ENCODE measurements around the gene STUM.

The STUM gene

DNA sequence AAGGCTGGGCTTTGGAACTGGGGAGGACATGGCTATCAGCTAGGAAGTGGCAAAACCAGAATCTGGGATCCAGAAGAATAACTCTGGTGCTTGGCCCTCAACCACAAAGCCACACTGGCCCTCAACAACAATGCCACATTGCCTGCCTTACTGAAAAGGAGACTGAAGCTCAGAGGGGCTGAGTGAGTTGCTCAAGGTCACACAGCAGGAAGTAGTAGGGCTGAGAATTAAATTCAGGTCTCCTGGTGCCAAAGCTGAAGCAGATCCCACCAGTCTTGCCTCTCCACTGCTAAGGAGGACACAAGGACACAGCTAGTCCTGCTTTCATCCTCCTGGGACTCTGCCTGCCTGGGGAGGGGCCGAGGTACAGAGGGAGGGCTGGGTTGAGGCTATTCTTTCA is 29.4 kb upstream of the STUM start:
- Histone ChIP-seq H2AFZ (ENCODE audit: insufficient read depth, low read length, poor library complexity) (no peak overlapping the region), H4K12ac (ENCODE audit: low read depth, low read length) (no peak overlapping the region), H2BK5ac (ENCODE audit: low read depth, low read length, poor library complexity) (no peak overlapping the region), H3K4me3 (ENCODE audit: low read depth, low read length) (no peak overlapping the region), H3K36me3 (ENCODE audit: control insufficient read depth in 1 of 2, insufficient read depth in 2 of 2, low read length in 2 of 2) (no peaks in the 10 kb centered on the region), H4K91ac (ENCODE audit: low read depth, low read length) (no peak overlapping the region), H3K14ac (ENCODE audit: low read length) (no peak overlapping the region), H3K27me3 (ENCODE audit: insufficient read depth, low read length) (no peaks in the 10 kb centered on the region), H2AK5ac (ENCODE audit: low read length) (no peak overlapping the region), H3K9me3 (ENCODE audit: insufficient read depth, low read depth, low read length) (no peaks in the 10 kb centered on the region), H3K18ac (ENCODE audit: low read length) (no peak overlapping the region), H2BK12ac (ENCODE audit: low read length) (no peak overlapping the region), H3K27ac (ENCODE audit: low read depth, low read length) (no peak overlapping the region), H3K4ac (ENCODE audit: low read depth, low read length) (no peak overlapping the region), H3K4me1 (ENCODE audit: control insufficient read depth in 1 of 2, insufficient read depth in 2 of 2, low read length in 2 of 2) (no peaks in the 10 kb centered on the region), H3K9ac (ENCODE audit: low read length) (no peak overlapping the region), H3K4me2 (ENCODE audit: low read length) (no peak overlapping the region), H3K23ac (ENCODE audit: low read length) (no peak overlapping the region), H4K8ac (ENCODE audit: low read depth, low read length) (no peak overlapping the region), H3K79me2 (ENCODE audit: control insufficient read depth, insufficient read depth, low read length, poor library complexity) (no peaks in the 10 kb centered on the region), H3K79me1 (ENCODE audit: low read length) (no peaks in the 10 kb centered on the region), H2BK120ac (ENCODE audit: insufficient read depth, low read length, poor library complexity) (no peak overlapping the region)
- no peak for DNase-seq
- no CpG with 5 or more reads among the region's 1 CpG for WGBS (ENCODE audit: extremely low coverage, insufficient coverage, insufficient read length)

DNA sequence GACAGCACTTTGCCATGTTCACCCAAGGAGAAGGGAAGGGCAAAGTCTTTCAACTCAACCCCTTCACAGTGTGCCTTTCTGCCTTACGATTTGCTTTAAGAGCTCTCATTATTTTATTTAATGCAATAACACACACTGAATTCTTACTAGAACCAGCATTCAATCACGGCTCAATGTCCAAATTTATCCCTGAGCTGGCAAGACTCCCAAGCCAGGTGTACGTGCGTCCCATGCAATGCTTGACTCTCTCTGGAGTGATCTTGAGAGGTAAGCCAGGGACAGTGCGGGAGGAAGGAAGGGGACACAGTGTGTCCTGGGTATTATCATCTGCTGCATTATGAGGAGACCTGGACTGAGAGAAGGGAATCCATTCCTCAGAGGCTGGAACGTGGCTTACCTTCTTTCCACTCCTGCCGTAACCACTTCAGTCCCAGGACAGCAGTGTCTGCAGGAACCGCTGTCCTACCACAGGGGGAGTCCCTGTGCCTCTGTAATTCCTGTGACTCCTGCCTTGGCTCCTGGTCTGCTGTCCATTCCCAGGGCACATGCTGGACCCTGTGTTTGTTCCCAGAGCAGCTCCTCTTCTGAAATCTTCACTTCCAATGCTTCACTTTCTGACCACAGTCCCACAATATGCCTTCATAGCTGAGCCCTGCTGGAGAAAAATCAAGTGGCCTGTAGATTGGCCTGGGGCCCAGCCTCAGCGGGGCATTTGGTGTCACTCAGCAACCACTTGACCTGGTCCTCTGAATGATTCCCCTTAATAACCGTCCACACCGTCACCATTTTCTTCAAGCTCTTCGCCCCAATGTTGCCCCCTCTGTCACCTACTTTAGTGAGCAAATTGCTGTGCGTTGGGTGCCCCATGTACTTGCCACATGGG is 28.6 kb upstream of the STUM start:
- Histone ChIP-seq H3K4ac (ENCODE audit: low read depth, low read length) (no peak overlapping the region), H3K27me3 (ENCODE audit: insufficient read depth, low read length) (no peaks in the 10 kb centered on the region), H2AK5ac (ENCODE audit: low read length) (no peak overlapping the region), H3K9ac (ENCODE audit: low read length) (no peak overlapping the region), H4K12ac (ENCODE audit: low read depth, low read length) (no peak overlapping the region), H4K8ac (ENCODE audit: low read depth, low read length) (no peak overlapping the region), H2BK12ac (ENCODE audit: low read length) (no peak overlapping the region), H3K14ac (ENCODE audit: low read length) (no peak overlapping the region), H3K36me3 (ENCODE audit: control insufficient read depth in 1 of 2, insufficient read depth in 2 of 2, low read length in 2 of 2) (no peaks in the 10 kb centered on the region), H3K27ac (ENCODE audit: low read depth, low read length) (no peak overlapping the region), H2BK5ac (ENCODE audit: low read depth, low read length, poor library complexity) (no peak overlapping the region), H3K79me1 (ENCODE audit: low read length) (no peaks in the 10 kb centered on the region), H3K23ac (ENCODE audit: low read length) (no peak overlapping the region), H3K79me2 (ENCODE audit: control insufficient read depth, insufficient read depth, low read length, poor library complexity) (no peaks in the 10 kb centered on the region), H2AFZ (ENCODE audit: insufficient read depth, low read length, poor library complexity) (no peak overlapping the region), H3K9me3 (ENCODE audit: insufficient read depth, low read depth, low read length) (no peaks in the 10 kb centered on the region), H2BK120ac (ENCODE audit: insufficient read depth, low read length, poor library complexity) (no peak overlapping the region), H3K18ac (ENCODE audit: low read length) (no peak overlapping the region), H3K4me3 (ENCODE audit: low read depth, low read length) (no peak overlapping the region), H4K91ac (ENCODE audit: low read depth, low read length) (no peak overlapping the region), H3K4me2 (ENCODE audit: low read length) (no peak overlapping the region), H3K4me1 (ENCODE audit: control insufficient read depth in 1 of 2, insufficient read depth in 2 of 2, low read length in 2 of 2) (no peaks in the 10 kb centered on the region)
- DNase-seq, result no peak
- no CpG with 5 or more reads among the region's 13 CpGs for WGBS (ENCODE audit: extremely low coverage, insufficient coverage, insufficient read length)

DNA sequence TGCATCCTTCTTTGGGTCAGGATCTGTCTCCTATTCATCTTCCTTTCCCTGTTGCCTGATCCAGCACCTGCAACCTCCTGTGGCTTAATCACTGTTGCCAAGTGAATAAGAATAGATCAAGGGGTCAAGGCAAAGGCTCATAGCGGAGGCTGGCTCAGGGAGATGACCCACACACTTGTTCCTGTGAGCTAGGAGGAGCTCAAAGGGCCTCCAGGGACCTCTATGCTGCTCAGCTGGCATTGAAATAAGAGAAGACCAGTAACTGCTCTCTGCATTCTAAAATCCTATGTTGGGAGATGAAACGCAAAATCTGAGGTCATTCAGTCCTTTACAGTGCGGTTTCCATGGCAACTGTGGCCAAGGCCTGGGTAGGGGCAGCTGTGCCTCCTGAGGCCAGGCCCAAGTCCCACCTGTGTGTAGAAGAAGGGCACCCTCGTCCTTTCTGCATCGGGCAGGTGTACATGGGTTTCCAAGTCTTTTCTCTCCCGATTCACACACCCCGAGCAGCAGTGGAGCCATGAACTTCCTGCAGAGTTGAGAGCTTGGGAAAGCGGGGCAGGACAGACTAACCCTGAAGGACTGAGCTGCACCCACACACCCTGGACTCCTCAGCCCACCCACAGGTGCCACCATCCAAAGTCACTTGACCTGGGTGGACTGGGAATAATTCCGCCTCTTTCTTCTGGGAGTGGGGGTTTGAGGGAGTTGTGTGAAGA is 27.8 kb upstream of the STUM start:
- Histone ChIP-seq H2AK5ac (ENCODE audit: low read length) (no peak overlapping the region), H3K79me1 (ENCODE audit: low read length) (no peaks in the 10 kb centered on the region), H3K4me2 (ENCODE audit: low read length) (no peak overlapping the region), H4K12ac (ENCODE audit: low read depth, low read length) (no peak overlapping the region), H2BK5ac (ENCODE audit: low read depth, low read length, poor library complexity) (no peak overlapping the region), H3K79me2 (ENCODE audit: control insufficient read depth, insufficient read depth, low read length, poor library complexity) (no peaks in the 10 kb centered on the region), H3K23ac (ENCODE audit: low read length) (no peak overlapping the region), H2BK12ac (ENCODE audit: low read length) (no peak overlapping the region), H4K8ac (ENCODE audit: low read depth, low read length) (no peak overlapping the region), H3K36me3 (ENCODE audit: control insufficient read depth in 1 of 2, insufficient read depth in 2 of 2, low read length in 2 of 2) (no peaks in the 10 kb centered on the region), H4K91ac (ENCODE audit: low read depth, low read length) (no peak overlapping the region), H2BK120ac (ENCODE audit: insufficient read depth, low read length, poor library complexity) (no peak overlapping the region), H2AFZ (ENCODE audit: insufficient read depth, low read length, poor library complexity) (no peak overlapping the region), H3K9me3 (ENCODE audit: insufficient read depth, low read depth, low read length) (no peaks in the 10 kb centered on the region), H3K18ac (ENCODE audit: low read length) (no peak overlapping the region), H3K4ac (ENCODE audit: low read depth, low read length) (no peak overlapping the region), H3K27me3 (ENCODE audit: insufficient read depth, low read length) (no peaks in the 10 kb centered on the region), H3K27ac (ENCODE audit: low read depth, low read length) (no peak overlapping the region), H3K4me3 (ENCODE audit: low read depth, low read length) (no peak overlapping the region), H3K14ac (ENCODE audit: low read length) (no peak overlapping the region), H3K9ac (ENCODE audit: low read length) (no peak overlapping the region), H3K4me1 (ENCODE audit: control insufficient read depth in 1 of 2, insufficient read depth in 2 of 2, low read length in 2 of 2) (no peaks in the 10 kb centered on the region)
- no CpG with 5 or more reads among the region's 9 CpGs for WGBS (ENCODE audit: extremely low coverage, insufficient coverage, insufficient read length)
- no peak for DNase-seq

DNA sequence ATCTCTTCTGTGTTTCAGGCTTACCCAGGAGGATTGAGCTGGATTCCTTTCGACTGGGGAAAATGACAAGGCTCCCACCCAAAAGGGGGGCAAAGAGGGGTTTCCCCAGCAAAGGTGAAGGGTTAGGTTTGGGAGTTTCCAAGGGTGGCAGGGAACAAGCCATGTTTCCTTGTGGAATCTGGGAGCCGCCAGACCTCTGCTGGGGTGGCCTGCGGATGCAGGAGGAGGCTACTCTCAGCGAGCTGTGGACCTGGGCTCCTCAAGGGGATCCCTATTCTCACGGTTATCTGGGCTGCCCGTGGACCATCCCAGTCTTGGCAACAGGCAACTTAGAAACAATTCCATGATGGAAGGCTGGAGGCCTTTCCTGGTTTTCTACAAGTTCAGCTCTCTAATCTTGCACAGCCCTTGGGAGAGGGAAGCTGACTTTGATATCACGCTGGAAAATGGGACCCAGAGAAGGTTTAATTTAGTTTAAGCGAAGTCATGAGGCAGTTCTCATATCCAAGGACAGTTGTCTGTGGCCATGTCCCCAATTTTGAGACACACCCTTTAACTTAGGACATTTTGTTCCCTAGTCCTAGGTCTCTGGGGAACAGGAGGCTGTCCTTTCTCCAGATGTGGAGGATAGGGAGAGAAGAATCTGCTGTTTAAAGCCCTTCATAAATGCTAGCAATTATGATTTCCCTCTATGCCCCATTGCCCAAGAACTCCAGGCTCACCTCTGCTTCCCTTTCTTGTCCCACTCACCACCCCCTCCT is 24.7 kb upstream of the STUM start:
- no peak overlapping the region for H2BK12ac ChIP-seq (ENCODE audit: low read length)
- H3K4me1 ChIP-seq (ENCODE audit: control insufficient read depth in 1 of 2, insufficient read depth in 2 of 2, low read length in 2 of 2), result no peaks in the 10 kb centered on the region
- H3K14ac ChIP-seq (ENCODE audit: low read length), result no peak overlapping the region
- no peak overlapping the region for H4K8ac ChIP-seq (ENCODE audit: low read depth, low read length)
- no peak overlapping the region for H3K9ac ChIP-seq (ENCODE audit: low read length)
- H3K36me3 ChIP-seq (ENCODE audit: control insufficient read depth in 1 of 2, insufficient read depth in 2 of 2, low read length in 2 of 2), result no peaks in the 10 kb centered on the region
- H3K9me3 ChIP-seq (ENCODE audit: insufficient read depth, low read depth, low read length), result no peaks in the 10 kb centered on the region
- H3K4me2 ChIP-seq (ENCODE audit: low read length), result no peak overlapping the region
- H2BK5ac ChIP-seq (ENCODE audit: low read depth, low read length, poor library complexity), result no peak overlapping the region
- H2AK5ac ChIP-seq (ENCODE audit: low read length), result no peak overlapping the region
- no peaks in the 10 kb centered on the region for H3K79me1 ChIP-seq (ENCODE audit: low read length)
- no peaks in the 10 kb centered on the region for H3K27me3 ChIP-seq (ENCODE audit: insufficient read depth, low read length)
- no peak overlapping the region for H3K4ac ChIP-seq (ENCODE audit: low read depth, low read length)
- H3K18ac ChIP-seq (ENCODE audit: low read length), result no peak overlapping the region
- H3K27ac ChIP-seq (ENCODE audit: low read depth, low read length), result no peak overlapping the region
- H3K4me3 ChIP-seq (ENCODE audit: low read depth, low read length), result no peak overlapping the region
- H3K79me2 ChIP-seq (ENCODE audit: control insufficient read depth, insufficient read depth, low read length, poor library complexity), result no peaks in the 10 kb centered on the region
- no peak overlapping the region for H4K12ac ChIP-seq (ENCODE audit: low read depth, low read length)
- no peak overlapping the region for H4K91ac ChIP-seq (ENCODE audit: low read depth, low read length)
- WGBS (ENCODE audit: extremely low coverage, insufficient coverage, insufficient read length), result no CpG with 5 or more reads among the region's 8 CpGs
- no peak overlapping the region for H2AFZ ChIP-seq (ENCODE audit: insufficient read depth, low read length, poor library complexity)
- no peak overlapping the region for H3K23ac ChIP-seq (ENCODE audit: low read length)
- no peak for DNase-seq
- H2BK120ac ChIP-seq (ENCODE audit: insufficient read depth, low read length, poor library complexity), result no peak overlapping the region
